CD8-positive, alpha-beta memory T cell (primary cell): Measurements from ENCODE around the gene SYT7. TPM values are rescaled to one million over a fixed set of nuclear protein-coding genes. Genes with fewer than 3 reads are reported as not detected.

Experiments
- CTCF ChIA-PET: fragments of 350-600 bp; sonication (Branson Sonifier 250); formaldehyde crosslinking; loops from one replicate; lab custom pipeline; 2021; ENCODE audit warnings: antibody characterized with exemption; lab: Charles Lee
- POLR2A ChIA-PET: fragments of 350-600 bp; sonication (Branson Sonifier 250); formaldehyde crosslinking; loops from one replicate; lab custom pipeline; 2021; ENCODE audit warnings: antibody characterized with exemption; lab: Charles Lee
- DNase-seq, 5 donors: peaks; one replicate each; pipeline versions ENCODE4 v3.0.0 to v3.0.0-alpha.2; 2020 to 2022; ENCODE audit warnings: mixed read lengths in 1 of 5
- H3K27ac ChIP-seq: one replicate; pipeline ENCODE4 v1.7.0; 2013; ENCODE audit warnings: low read depth, mild to moderate bottlenecking, low read length, moderate library complexity
- H3K27me3 ChIP-seq: 2 replicates; pipeline ENCODE4 v1.7.0; 2013; ENCODE audit warnings: low read length, mild to moderate bottlenecking; ENCODE audit not compliant: insufficient read depth, poor library complexity, severe bottlenecking
- H3K36me3 ChIP-seq: 2 replicates; pipeline ENCODE4 v1.7.0; 2013; ENCODE audit warnings: mild to moderate bottlenecking, low read length, moderate library complexity; ENCODE audit not compliant: insufficient read depth
- H3K4me1 ChIP-seq: 2 replicates; pipeline ENCODE4 v1.7.0; 2013; ENCODE audit warnings: mild to moderate bottlenecking, low read length, moderate library complexity; ENCODE audit not compliant: insufficient read depth
- H3K4me3 ChIP-seq: 2 replicates; pipeline ENCODE4 v1.7.0; 2013; ENCODE audit warnings: mild to moderate bottlenecking, low read length
- H3K9me3 ChIP-seq: 2 replicates; pipeline ENCODE4 v1.7.0; 2013; ENCODE audit warnings: mild to moderate bottlenecking, low read length
- H3K27ac Mint-ChIP-seq, 8 donors: one replicate each; pipeline ENCODE4 v1.8.0; 2020 to 2021; ENCODE audit warnings: mixed read lengths in 8 of 8, mild to moderate bottlenecking in 6 of 8, inconsistent platforms in 3 of 8, moderate library complexity in 3 of 8
- H3K27me3 Mint-ChIP-seq, 2 donors: one replicate each; pipeline ENCODE4 v1.8.0; 2020 to 2021; ENCODE audit warnings: mixed read lengths in 2 of 2, mild to moderate bottlenecking in 1 of 2, moderate library complexity in 1 of 2
- H3K36me3 Mint-ChIP-seq, 3 donors: one replicate each; pipeline ENCODE4 v1.8.0; 2020 to 2021; ENCODE audit warnings: mixed read lengths in 3 of 3, inconsistent platforms in 1 of 3, mild to moderate bottlenecking in 1 of 3
- H3K4me1 Mint-ChIP-seq, 3 donors: one replicate each; pipeline ENCODE4 v1.8.0; 2020 to 2021; ENCODE audit warnings: mixed read lengths in 3 of 3, inconsistent platforms in 1 of 3, mild to moderate bottlenecking in 1 of 3
- H3K4me3 Mint-ChIP-seq, 7 donors: one replicate each; pipeline ENCODE4 v1.8.0; 2020 to 2021; ENCODE audit warnings: mixed read lengths in 7 of 7, mild to moderate bottlenecking in 6 of 7, moderate library complexity in 4 of 7, inconsistent platforms in 2 of 7
- H3K9me3 Mint-ChIP-seq, 5 donors: one replicate each; pipeline ENCODE4 v1.8.0; 2020 to 2022; ENCODE audit warnings: mixed read lengths in 5 of 5, mild to moderate bottlenecking in 3 of 5, moderate library complexity in 2 of 5, inconsistent platforms in 1 of 5
- polyA plus RNA-seq: library from polyadenylated mRNA; unstranded; fragments of 300-500 nt; fragmentation: Illumina TruSeq; gene quantifications from one replicate; pipeline ENCODE4 v1.2.3, GENCODE V29; 2021
- total RNA-seq, 2 experiments: library from RNA; stranded (reverse); gene quantifications; one replicate each; pipeline ENCODE4 v1.2.3, GENCODE V29; 2021

The SYT7 gene
- total and polyA plus RNA-seq, 3 experiments from 2014 or later = not detected

DNA sequence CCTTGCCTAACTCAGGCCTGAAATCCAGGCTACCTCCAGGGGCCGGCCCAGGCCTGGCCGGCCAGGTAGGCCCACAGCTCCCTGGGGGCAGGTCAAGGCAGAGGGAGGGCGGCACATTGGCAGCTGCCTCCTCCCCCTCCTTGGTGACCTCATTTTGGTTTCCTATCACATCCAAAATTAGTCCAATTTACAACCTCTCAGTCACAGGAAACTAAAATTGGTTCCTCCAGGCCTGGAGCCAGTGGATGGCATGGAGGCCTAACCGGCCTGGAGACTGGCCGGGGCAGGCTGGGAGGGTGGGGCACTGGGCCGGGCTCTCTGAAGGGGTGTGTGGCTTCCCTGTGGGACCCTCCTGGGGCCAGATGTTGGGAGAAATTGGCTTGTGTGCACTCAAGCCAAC lies 36.4 kb downstream of the SYT7 start:
- Histone ChIP-seq H3K27me3 (peaks cover 5% of the 10 kb centered on the region), H3K27ac (no peak overlapping the region), H3K36me3 (no peaks in the 10 kb centered on the region), H3K9me3 (no peaks in the 10 kb centered on the region), H3K4me1 (no peaks in the 10 kb centered on the region), H3K4me3 (no peak overlapping the region)
- Mint-ChIP-seq H3K36me3 (no peaks in the 10 kb centered on the region), H3K27ac (no peak overlapping the region), H3K9me3 (no peaks in the 10 kb centered on the region), H3K4me3 (no peak overlapping the region), H3K27me3 (peaks cover 29 to 58% of the 10 kb centered on the region in 2 donors), H3K4me1 (peaks cover 0 to 3% (median 0%) of the 10 kb centered on the region in 3 donors)
- POLR2A ChIA-PET = no interaction called here
- CTCF ChIA-PET = interaction anchor here (1.2 to 1.9 kb wide), 2 partner anchors 13 to 23 kb away, joined by 3 to 4 read pairs; no protein-coding TSS in a partner anchor
- no peak for DNase-seq

DNA sequence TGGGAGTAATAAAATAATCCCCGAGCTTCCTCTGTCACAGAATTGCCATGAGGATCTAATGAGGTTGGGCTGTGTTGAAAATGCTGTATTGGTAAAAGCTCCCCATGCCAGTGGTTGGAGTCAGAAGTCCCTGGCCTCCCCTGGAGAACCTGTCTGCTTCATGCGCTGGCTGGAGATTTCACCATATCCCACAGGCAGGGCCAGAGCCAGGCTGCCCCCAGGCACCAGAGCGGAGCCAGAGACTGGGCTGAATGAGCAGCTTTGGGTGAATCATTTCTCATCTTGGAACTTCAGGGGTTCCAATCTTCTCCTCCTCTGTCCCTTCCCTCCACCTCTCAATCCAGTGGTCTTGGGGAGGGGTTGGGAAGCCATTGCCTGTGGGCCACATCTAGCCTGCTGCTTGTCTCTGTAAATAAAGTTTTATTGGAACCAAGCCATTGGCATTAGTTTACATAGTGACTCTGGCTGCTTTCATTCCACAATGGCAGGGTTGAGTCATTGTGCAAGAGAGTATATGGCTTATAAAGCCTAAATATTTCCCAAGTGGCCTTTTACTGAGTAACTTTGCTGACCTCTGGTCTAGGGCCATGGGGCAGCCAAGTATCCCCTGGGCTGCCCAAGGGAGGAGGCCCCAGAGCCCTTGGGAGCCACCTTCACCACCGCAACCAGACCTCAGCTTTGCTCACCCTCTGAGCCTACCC lies 37.1 kb downstream of the SYT7 start:
- ChIA-PET POLR2A (no interaction called here), CTCF (no interaction called here)
- Histone ChIP-seq H3K4me1 (no peaks in the 10 kb centered on the region), H3K4me3 (no peak overlapping the region), H3K27ac (no peak overlapping the region), H3K27me3 (peaks cover 5% of the 10 kb centered on the region), H3K9me3 (no peaks in the 10 kb centered on the region), H3K36me3 (no peaks in the 10 kb centered on the region)
- peaks cover 0 to 2% (median 0%) of the 10 kb centered on the region in 5 donors for H3K9me3 Mint-ChIP-seq
- H3K4me1 Mint-ChIP-seq = peaks cover 0 to 3% (median 0%) of the 10 kb centered on the region in 3 donors
- H3K27me3 Mint-ChIP-seq = peaks cover 32 to 58% of the 10 kb centered on the region in 2 donors
- DNase-seq = no peak
- no peak overlapping the region for H3K27ac Mint-ChIP-seq
- no peak overlapping the region for H3K4me3 Mint-ChIP-seq
- no peaks in the 10 kb centered on the region for H3K36me3 Mint-ChIP-seq

DNA sequence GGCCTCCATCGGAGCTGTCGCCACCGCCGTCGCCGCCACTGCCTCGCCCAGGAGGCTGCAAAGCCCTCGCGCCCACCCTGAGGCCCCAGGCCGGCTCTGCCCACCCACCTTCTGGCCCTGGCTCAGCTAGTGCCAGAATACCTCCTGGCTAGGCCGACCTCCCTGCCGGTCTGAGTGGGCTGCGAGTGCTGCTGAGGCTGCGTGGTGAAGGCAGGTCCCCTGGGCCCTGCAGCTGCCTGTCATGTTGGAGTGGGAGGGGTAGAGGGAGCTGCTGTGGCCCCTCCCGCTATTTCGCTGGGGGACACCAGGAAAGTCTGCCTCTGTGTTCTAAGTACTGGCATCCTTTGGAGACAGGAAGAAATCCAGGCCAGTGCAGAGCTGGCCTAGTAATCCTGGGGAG lies 38.2 kb downstream of the SYT7 start:
- CTCF ChIA-PET = interaction anchor here (0.9 to 1.1 kb wide), 2 partner anchors 11 to 26 kb away, joined by 3 read pairs; no protein-coding TSS in a partner anchor
- peaks cover 0 to 3% (median 0%) of the 10 kb centered on the region in 3 donors for H3K4me1 Mint-ChIP-seq

DNA sequence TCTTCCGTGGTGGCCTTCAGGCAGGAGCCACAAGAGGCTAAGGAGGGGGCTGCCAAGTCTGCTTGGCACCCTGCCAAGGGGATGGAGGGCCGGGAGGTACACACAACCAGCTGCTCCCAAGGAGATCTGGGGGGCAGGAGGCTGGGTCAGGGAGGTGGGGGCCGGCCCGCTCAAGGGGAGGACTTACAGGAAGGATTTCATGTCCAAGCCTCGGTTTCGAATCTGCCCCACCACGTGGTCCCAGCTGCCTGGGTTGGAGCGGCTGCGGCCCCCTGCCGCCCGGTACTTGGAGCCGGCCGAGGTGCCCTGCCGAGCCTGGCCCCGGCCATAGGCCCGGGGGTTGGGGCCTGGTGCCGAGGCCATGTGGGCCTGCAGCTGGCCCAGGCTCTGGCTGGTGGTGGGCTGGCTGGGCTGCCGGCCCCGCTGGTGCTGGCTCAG lies 38.8 kb downstream of the SYT7 start:
- Histone ChIP-seq H3K27me3 (peaks cover 5% of the 10 kb centered on the region), H3K36me3 (no peaks in the 10 kb centered on the region), H3K27ac (no peak overlapping the region), H3K4me3 (no peak overlapping the region), H3K4me1 (no peaks in the 10 kb centered on the region), H3K9me3 (no peaks in the 10 kb centered on the region)
- Mint-ChIP-seq H3K27me3 (peaks cover 31 to 55% of the 10 kb centered on the region in 2 donors), H3K9me3 (peaks cover 0 to 2% (median 0%) of the 10 kb centered on the region in 5 donors), H3K27ac (no peak overlapping the region), H3K4me1 (peaks cover 0 to 3% (median 0%) of the 10 kb centered on the region in 3 donors), H3K36me3 (no peaks in the 10 kb centered on the region), H3K4me3 (no peak overlapping the region)
- no peak for DNase-seq
- ChIA-PET POLR2A (no interaction called here), CTCF (interaction anchor here (0.9 to 1.1 kb wide), 2 partner anchors 10 to 25 kb away, joined by 3 read pairs; no protein-coding TSS in a partner anchor)

More for the DNA sequence above, 38.2 kb downstream of the SYT7 start:
- H3K36me3 ChIP-seq = no peaks in the 10 kb centered on the region
- Mint-ChIP-seq H3K36me3 (no peaks in the 10 kb centered on the region), H3K9me3 (peaks cover 0 to 2% (median 0%) of the 10 kb centered on the region in 5 donors), H3K27ac (no peak overlapping the region), H3K4me3 (no peak overlapping the region), H3K27me3 (peaks cover 31 to 62% of the 10 kb centered on the region in 2 donors)
- no peak for DNase-seq
- H3K4me1 ChIP-seq = no peaks in the 10 kb centered on the region
- peaks cover 5% of the 10 kb centered on the region for H3K27me3 ChIP-seq
- no peaks in the 10 kb centered on the region for H3K9me3 ChIP-seq
- H3K4me3 ChIP-seq = no peak overlapping the region
- POLR2A ChIA-PET = no interaction called here
- H3K27ac ChIP-seq = no peak overlapping the region

DNA sequence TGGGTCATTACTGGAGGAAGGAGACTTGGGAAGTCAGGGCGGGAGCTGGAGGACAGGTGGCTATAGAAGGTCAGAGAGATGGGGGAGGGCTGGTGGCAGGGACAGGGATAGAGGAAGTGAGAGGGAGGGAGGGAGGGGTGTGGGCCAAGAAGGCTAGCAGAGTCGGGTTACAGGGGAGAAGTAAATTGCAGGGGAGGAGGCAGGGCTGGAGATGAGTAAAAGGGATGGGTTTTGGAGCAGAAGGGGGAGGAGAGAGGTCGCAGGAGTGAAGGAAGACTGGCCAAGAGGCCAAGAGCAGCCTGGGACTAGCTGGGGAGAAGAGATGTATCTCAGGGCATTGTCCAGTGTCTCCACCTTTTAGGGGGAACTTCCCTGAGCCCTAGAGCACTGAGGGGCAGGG lies 39.3 kb downstream of the SYT7 start:
- H3K9me3 ChIP-seq = no peaks in the 10 kb centered on the region
- H3K4me1 ChIP-seq = no peaks in the 10 kb centered on the region
- peak overlapping the region in 1 of 8 donors; percentile 34 for H3K27ac Mint-ChIP-seq
- no peak for DNase-seq
- H3K27ac ChIP-seq = no peak overlapping the region
- ChIA-PET POLR2A (no interaction called here), CTCF (interaction anchor here (0.9 to 1.1 kb wide), 2 partner anchors 9 to 25 kb away, joined by 3 read pairs; no protein-coding TSS in a partner anchor)
- peaks cover 5% of the 10 kb centered on the region for H3K27me3 ChIP-seq
- peaks cover 31 to 54% of the 10 kb centered on the region in 2 donors for H3K27me3 Mint-ChIP-seq
- H3K36me3 Mint-ChIP-seq = no peaks in the 10 kb centered on the region
- no peak overlapping the region for H3K4me3 Mint-ChIP-seq
- no peak overlapping the region for H3K4me3 ChIP-seq
- H3K36me3 ChIP-seq = no peaks in the 10 kb centered on the region
- peaks cover 0 to 3% (median 0%) of the 10 kb centered on the region in 3 donors for H3K4me1 Mint-ChIP-seq
- H3K9me3 Mint-ChIP-seq = peaks cover 0 to 2% (median 0%) of the 10 kb centered on the region in 5 donors

DNA sequence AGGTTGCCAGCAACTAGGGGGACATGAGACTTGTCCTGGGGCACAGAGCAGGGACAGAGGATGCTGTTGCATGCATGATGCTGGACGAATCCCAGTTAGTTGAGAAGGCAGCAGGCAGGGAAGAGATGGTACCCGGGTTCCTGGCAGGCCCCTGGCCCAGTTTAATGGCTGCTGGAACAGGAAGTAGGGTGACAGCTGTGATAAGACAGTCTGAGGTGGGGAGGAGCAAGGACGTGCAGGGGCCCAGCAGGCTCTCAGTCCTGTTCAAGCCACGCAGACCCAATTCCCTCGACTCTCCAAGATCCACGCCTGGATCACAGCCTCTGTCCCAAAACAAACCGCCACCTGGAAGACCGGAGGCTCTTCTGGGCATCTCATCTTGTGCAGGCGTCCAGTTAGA lies 40.3 kb downstream of the SYT7 start:
- H3K27ac ChIP-seq = no peak overlapping the region
- H3K4me1 ChIP-seq = no peaks in the 10 kb centered on the region
- ChIA-PET CTCF (no interaction called here), POLR2A (no interaction called here)
- peaks cover 0 to 2% (median 0%) of the 10 kb centered on the region in 5 donors for H3K9me3 Mint-ChIP-seq
- H3K27me3 Mint-ChIP-seq = peaks cover 29 to 56% of the 10 kb centered on the region in 2 donors
- DNase-seq = no peak
- H3K9me3 ChIP-seq = no peaks in the 10 kb centered on the region
- H3K27ac Mint-ChIP-seq = no peak overlapping the region
- no peak overlapping the region for H3K4me3 Mint-ChIP-seq
- H3K36me3 ChIP-seq = no peaks in the 10 kb centered on the region
- H3K36me3 Mint-ChIP-seq = no peaks in the 10 kb centered on the region
- H3K4me1 Mint-ChIP-seq = peaks cover 0 to 1% (median 0%) of the 10 kb centered on the region in 3 donors
- H3K4me3 ChIP-seq = no peak overlapping the region
- H3K27me3 ChIP-seq = peaks cover 3% of the 10 kb centered on the region

DNA sequence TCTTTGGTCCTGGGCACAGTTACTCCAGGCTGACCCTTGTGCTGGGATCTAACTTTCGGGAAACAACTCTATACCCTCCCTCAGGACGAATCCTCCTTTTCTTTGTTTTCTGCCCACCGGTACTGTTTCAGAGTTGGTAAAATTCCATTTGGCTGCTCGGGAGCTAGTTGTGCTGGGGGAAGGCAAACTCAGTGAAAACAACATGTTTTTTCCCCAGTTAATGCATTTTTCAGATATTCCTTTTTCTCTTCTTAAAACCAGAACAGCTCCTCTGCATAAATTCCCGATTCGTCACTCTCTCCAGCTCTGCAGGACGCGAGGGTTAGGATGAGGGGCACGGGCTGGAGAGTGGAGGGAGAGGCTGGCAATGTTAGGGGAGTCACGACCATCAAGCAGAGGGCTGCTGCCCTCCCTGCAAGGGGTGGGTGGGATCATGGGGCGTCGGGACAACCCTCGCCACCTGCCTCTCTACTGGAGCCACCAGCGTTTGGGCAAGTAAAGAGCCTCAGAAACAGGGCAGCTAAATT lies 41.0 kb downstream of the SYT7 start:
- no peak for DNase-seq
- no peaks in the 10 kb centered on the region for H3K27me3 ChIP-seq
- no peak overlapping the region for H3K4me3 Mint-ChIP-seq
- no peak overlapping the region for H3K27ac Mint-ChIP-seq
- H3K9me3 ChIP-seq = no peaks in the 10 kb centered on the region
- H3K4me1 Mint-ChIP-seq = no peaks in the 10 kb centered on the region
- no peaks in the 10 kb centered on the region for H3K36me3 ChIP-seq
- H3K27me3 Mint-ChIP-seq = peaks cover 24 to 54% of the 10 kb centered on the region in 2 donors
- H3K36me3 Mint-ChIP-seq = no peaks in the 10 kb centered on the region
- no peak overlapping the region for H3K27ac ChIP-seq
- POLR2A ChIA-PET = no interaction called here
- no peak overlapping the region for H3K4me3 ChIP-seq
- no peaks in the 10 kb centered on the region for H3K4me1 ChIP-seq
- CTCF ChIA-PET = interaction anchor here (0.8 kb wide), 1 partner anchor 8 kb away, joined by 3 read pairs; no protein-coding TSS in a partner anchor
- H3K9me3 Mint-ChIP-seq = peaks cover 0 to 2% (median 0%) of the 10 kb centered on the region in 5 donors

DNA sequence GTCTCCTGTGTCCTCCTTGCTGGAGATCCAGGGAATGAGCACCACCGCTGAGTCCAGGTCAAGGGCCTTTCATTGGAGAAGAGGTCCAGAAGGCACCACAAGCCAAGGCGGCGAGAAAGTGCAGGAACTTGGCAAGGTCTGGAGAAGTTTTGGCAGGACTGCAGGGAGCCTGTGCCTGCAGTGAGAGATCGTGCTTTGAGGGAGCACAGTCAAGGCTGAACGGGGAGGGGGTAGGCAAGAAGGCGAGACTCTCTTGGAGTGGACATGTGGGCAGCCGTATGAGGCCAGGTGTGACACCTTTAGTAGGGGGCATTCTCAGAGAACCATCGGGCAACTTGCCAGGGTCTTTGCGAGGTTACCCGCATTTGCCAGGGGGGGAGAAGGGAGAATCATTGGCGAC lies 41.9 kb downstream of the SYT7 start:
- peaks cover 0 to 2% (median 0%) of the 10 kb centered on the region in 5 donors for H3K9me3 Mint-ChIP-seq

More for the DNA sequence above, 41.9 kb downstream of the SYT7 start:
- Mint-ChIP-seq H3K4me1 (no peaks in the 10 kb centered on the region), H3K4me3 (no peak overlapping the region), H3K36me3 (no peaks in the 10 kb centered on the region), H3K27ac (no peak overlapping the region), H3K27me3 (peaks cover 21 to 58% of the 10 kb centered on the region in 2 donors)
- Histone ChIP-seq H3K27ac (no peak overlapping the region), H3K36me3 (no peaks in the 10 kb centered on the region), H3K4me3 (no peak overlapping the region), H3K4me1 (no peaks in the 10 kb centered on the region), H3K9me3 (no peaks in the 10 kb centered on the region), H3K27me3 (no peaks in the 10 kb centered on the region)
- DNase-seq = no peak
- ChIA-PET POLR2A (no interaction called here), CTCF (interaction anchor here (0.8 kb wide), 1 partner anchor 9 kb away, joined by 3 read pairs; no protein-coding TSS in a partner anchor)
